Lung (tissue), 12 donors: ENCODE results near the gene PIK3R2. TPM values are rescaled to one million over a fixed set of nuclear protein-coding genes. Genes with fewer than 3 reads are reported as not detected.

Source experiments
- ATAC-seq: fragments of 200-7000 bp; cut with Tn5 transposase; one replicate; pipeline ENCODE4 v1.9.1; 2020; ENCODE audit warnings: moderate number of reproducible peaks; ENCODE audit not compliant: insufficient read depth, low FRiP score
- DNase-seq, 3 donors: peaks; one replicate each; pipeline ENCODE4 v3.0.0-alpha.2; 2013 to 2017
- H3K27ac ChIP-seq, 2 donors: one replicate each; pipeline ENCODE4 v1.5.1; 2013; ENCODE audit warnings: mild to moderate bottlenecking in 2 of 2, moderate library complexity in 2 of 2, control low read depth in 1 of 2, inconsistent platforms in 1 of 2, low read depth in 1 of 2, low read length in 1 of 2
- H3K27me3 ChIP-seq, 3 donors: one replicate each; pipeline ENCODE4 v1.5.1; 2013; ENCODE audit warnings: low read length in 2 of 3; ENCODE audit not compliant: control insufficient read depth in 3 of 3, insufficient read depth in 3 of 3
- H3K36me3 ChIP-seq, 4 donors: one replicate each; pipeline ENCODE4 v1.5.1; 2013; ENCODE audit warnings: low read length in 4 of 4, mild to moderate bottlenecking in 1 of 4, moderate library complexity in 1 of 4; ENCODE audit not compliant: control insufficient read depth in 4 of 4, insufficient read depth in 4 of 4
- H3K4me1 ChIP-seq, 5 donors: one replicate each; pipeline ENCODE4 v1.5.1; 2013; ENCODE audit warnings: low read length in 5 of 5, mild to moderate bottlenecking in 2 of 5, moderate library complexity in 1 of 5; ENCODE audit not compliant: control insufficient read depth in 5 of 5, insufficient read depth in 5 of 5
- H3K4me3 ChIP-seq: one replicate; pipeline ENCODE4 v1.5.1; 2013; ENCODE audit warnings: mild to moderate bottlenecking, control low read depth, moderate library complexity
- H3K9ac ChIP-seq, 2 donors: one replicate each; pipeline ENCODE4 v1.5.1; 2013; ENCODE audit warnings: low read length in 2 of 2, control low read depth in 1 of 2; ENCODE audit not compliant: insufficient read depth in 1 of 2
- H3K9me3 ChIP-seq, 4 donors: one replicate each; pipeline ENCODE4 v1.5.1; 2013; ENCODE audit warnings: low read length in 3 of 4, mild to moderate bottlenecking in 1 of 4, moderate library complexity in 1 of 4; ENCODE audit not compliant: control insufficient read depth in 4 of 4, insufficient read depth in 3 of 4
- CTCF ChIP-seq: IDR thresholded peaks from 2 replicates; pipeline ENCODE4 v1.5.1; 2012; ENCODE audit warnings: mild to moderate bottlenecking; ENCODE audit errors: control extremely low read depth, extremely low read depth
- WGBS, 2 donors: extraction: QIAGEN DNeasy Blood & Tissue Kit; methylation state at CpG; one replicate each; pipeline ENCODE4 v1.1.7; 2013; 5-methylcytosine and 5-hydroxymethylcytosine counted together
- polyA plus RNA-seq, 2 donors: library from polyadenylated mRNA; stranded (reverse); fragments of 200-250 nt; gene quantifications; one replicate each; pipeline ENCODE4 v1.2.1, GENCODE V29; 2013
- total RNA-seq, 2 donors: library from RNA; depleted of rRNA in 1 of 2; stranded (reverse); fragments of >200 nt in 1 of 2; gene quantifications; one replicate each; pipeline ENCODE4 v1.2.1, GENCODE V29; 2014 to 2021
- donor health status: control.
- donor health status: control.
- donor health status: Bipolar disorder and iron deficiency.
- donor health status: healthy.
- donor health status: DM: yes; HTN: yes; CAD: no.

PIK3R2 gene
- total and polyA plus RNA-seq, 4 donors = 7.0 to 36.2 (median 20.4) TPM

GRCh38 chr19:18144361-18144760 lies 8.6 kb upstream of the PIK3R2 start:
- no peak overlapping the region for H3K4me3 ChIP-seq
- no peak for TF ChIP-seq CTCF
- no peak overlapping the region for H3K27ac ChIP-seq
- H3K27me3 ChIP-seq = no peaks in the 10 kb centered on the region
- DNase-seq = no peak
- ATAC-seq = no peak
- 92 to 96% methylated on average over 16 of the region's 16 CpGs for WGBS, 2 donors
- H3K9ac ChIP-seq = no peak overlapping the region
- no peaks in the 10 kb centered on the region for H3K9me3 ChIP-seq
- H3K36me3 ChIP-seq = peaks cover 0 to 43% (median 22%) of the 10 kb centered on the region in 4 donors
- no peaks in the 10 kb centered on the region for H3K4me1 ChIP-seq

- H3K27ac ChIP-seq = no peak overlapping the region
- H3K27me3 ChIP-seq = no peaks in the 10 kb centered on the region
- no peak overlapping the region for H3K9ac ChIP-seq
- peaks cover 0 to 45% (median 22%) of the 10 kb centered on the region in 4 donors for H3K36me3 ChIP-seq
- DNase-seq = no peak
- no peaks in the 10 kb centered on the region for H3K9me3 ChIP-seq
- no peak overlapping the region for H3K4me3 ChIP-seq
- WGBS, 2 donors = 96 to 97% methylated on average over 24 to 28 of the region's 28 CpGs
- no peaks in the 10 kb centered on the region for H3K4me1 ChIP-seq
- no peak for ATAC-seq
- no peak for TF ChIP-seq CTCF
Observed at GRCh38 chr19:18144906-18145305, 8.1 kb upstream of the PIK3R2 start.

DNA sequence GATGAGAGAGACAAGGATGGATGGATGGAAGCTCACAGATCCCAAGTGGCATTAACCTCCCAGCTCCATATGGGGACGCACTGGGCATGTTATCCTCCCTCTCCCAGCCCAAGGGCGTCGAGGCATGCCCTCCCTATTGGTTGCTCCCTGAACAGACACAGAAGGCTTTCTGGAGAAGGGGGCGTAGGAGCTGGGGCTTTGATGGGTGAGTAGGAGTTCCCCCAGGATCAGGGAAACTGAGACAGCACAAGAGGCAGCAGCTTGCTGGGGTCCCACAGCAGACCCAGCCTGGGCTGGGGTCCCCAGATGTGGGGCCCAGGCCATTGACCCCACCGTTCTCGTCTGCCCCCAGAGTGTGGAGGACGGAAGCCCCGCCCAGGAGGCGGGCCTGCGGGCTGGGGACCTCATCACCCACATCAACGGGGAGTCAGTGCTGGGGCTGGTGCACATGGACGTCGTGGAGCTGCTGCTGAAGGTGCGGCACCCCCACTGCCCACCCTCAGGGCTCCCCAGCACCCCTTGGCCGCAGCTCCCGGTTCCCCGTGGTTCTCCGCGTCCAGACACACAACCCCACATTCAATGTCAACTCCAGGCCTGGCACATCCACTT lies 7.5 kb upstream of the PIK3R2 start:
- Histone ChIP-seq H3K36me3 (peaks cover 0 to 42% (median 21%) of the 10 kb centered on the region in 4 donors), H3K9ac (no peak overlapping the region)
- 97 to 99% methylated on average over 17 to 19 of the region's 19 CpGs for WGBS, 2 donors

More for the DNA sequence above, 7.5 kb upstream of the PIK3R2 start:
- DNase-seq (no peak), ATAC-seq (no peak)
- Histone ChIP-seq H3K27ac (no peak overlapping the region), H3K4me1 (no peaks in the 10 kb centered on the region), H3K9me3 (no peaks in the 10 kb centered on the region), H3K4me3 (no peak overlapping the region), H3K27me3 (no peaks in the 10 kb centered on the region)
- TF ChIP-seq CTCF = no peak
